Nucleus accumbens (tissue), 56 donors: Measurements from ENCODE around the gene FOXD3.

Experiments
- DNase-seq, 56 donors: peaks; one replicate each; lab custom pipeline; 2025; lab: John Stamatoyannopoulos, UW

The FOXD3 gene

DNA sequence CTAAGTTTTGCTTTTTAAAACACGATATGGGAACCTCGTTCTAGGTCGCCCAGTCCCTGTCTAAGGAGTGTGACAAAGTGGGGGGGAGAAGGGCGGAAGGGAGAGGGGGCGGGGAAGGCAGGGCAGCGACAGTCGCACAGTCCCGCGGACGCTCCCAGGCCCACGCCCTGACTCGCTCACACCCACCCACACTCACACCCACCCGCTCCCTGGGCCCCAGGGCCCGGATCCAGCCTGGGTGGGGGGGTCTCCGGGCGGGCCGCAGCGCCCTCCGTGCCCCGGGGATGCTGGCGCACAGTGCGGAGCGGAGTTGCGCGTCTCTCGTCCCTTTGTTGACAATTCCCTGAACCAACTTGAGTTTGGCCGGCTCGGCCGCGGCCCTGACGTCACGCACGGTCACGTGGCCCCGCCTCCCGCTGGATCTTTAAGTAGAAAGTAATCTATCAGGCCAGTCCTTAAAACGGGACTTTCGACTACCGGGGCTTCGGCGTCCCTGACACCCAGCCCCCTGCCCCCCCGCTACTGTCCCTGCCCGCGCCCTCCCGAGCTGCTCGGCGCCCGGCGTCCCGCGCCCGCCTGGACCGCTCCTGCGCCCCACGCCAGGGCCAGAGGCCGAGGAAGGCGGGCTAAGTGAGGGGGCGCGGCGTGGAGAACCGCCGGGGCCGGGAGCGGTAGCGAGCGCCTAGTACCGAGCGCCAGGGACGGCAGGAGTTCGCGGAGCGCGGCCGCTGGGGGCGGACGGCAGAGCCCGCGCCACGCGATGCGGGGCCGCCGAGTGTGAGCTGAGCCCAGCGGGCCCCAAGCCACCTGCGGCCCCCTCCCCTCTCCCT, at the start of gene FOXD3:
TSS of gene FOXD3 (plus strand) at position 454 of the 830 bp plus-strand sequence. CDS start 492 bp downstream, outside the sequence.
- DNase-seq = peak in 5 of 56 donors; percentile 5 to 59 (median 12)

DNA sequence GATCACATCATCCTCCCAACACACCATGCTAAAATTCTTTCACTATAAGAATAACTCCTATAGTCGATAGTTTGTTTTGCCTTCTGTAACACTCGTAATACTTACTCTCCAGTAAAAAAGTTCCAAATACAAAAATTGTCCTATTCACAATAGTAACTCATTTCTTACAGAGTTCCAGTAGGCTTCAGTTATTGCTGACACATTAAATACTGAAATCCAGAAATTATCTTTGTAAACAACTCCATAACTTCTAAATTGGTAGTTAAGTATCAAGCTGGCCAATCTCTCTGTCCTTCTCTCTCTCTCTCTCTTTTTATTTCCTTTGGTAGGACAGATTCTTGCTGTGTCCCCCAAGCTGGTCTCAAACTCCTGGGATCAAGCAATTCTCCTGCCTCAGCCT, 49.6 kb upstream of the FOXD3 start:
- DNase-seq = no peak

DNA sequence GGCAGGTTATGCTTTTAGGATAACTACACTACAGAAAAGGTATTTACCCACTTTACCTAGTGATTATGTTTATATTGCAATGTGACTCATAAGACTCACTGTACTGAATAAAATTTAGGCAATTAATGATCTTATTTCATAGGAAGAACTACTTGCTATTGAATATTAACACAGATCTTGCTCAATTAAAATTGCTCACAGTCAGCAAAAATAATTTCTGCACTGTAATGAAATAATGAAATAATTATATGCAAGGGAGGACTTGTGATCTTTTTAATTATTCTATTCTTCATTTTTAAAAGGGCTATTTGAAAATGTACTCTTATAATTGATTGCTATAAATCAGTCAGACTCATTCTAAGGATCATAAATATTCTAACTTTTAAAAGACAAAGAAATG, 48.0 kb upstream of the FOXD3 start:
- DNase-seq = no peak

DNA sequence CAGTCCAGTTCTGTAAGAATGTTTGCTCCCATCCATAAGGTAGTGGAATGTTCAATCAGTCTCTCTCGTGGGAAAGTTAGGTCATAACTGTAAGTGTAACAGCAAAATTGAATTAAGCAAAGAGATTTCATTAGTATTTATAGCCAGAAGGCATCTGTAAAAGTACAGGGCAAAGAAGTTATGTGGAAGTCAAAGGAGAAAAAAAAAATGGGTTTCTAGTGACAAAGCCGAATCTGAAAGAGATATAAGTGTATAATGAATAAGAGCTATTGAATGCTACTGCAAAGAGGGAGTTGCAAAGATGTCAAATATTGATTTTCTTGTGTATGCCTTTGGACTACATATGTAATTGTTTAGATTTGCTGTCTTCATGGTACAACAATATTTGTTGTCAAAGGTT, 47.4 kb upstream of the FOXD3 start:
- no peak for DNase-seq

DNA sequence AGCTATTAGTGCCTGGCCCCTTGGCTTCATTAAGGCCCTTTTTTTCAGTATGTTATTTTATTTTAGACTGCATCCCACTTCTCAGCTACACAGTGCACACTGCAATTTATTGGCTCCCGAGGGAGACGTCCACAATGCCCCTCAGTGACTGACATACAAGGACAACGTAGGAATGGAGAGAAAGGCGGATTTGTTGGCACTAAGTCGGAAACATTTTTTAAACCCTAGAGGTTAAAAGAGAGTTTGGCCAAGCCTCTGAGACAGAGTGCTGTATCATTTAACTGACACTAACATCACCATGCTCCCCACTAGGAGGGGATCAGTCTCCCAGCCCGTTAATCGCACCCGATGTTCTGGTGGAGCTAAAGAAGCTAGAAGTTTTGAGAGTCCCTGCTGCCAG, 45.7 kb upstream of the FOXD3 start:
- no peak for DNase-seq

DNA sequence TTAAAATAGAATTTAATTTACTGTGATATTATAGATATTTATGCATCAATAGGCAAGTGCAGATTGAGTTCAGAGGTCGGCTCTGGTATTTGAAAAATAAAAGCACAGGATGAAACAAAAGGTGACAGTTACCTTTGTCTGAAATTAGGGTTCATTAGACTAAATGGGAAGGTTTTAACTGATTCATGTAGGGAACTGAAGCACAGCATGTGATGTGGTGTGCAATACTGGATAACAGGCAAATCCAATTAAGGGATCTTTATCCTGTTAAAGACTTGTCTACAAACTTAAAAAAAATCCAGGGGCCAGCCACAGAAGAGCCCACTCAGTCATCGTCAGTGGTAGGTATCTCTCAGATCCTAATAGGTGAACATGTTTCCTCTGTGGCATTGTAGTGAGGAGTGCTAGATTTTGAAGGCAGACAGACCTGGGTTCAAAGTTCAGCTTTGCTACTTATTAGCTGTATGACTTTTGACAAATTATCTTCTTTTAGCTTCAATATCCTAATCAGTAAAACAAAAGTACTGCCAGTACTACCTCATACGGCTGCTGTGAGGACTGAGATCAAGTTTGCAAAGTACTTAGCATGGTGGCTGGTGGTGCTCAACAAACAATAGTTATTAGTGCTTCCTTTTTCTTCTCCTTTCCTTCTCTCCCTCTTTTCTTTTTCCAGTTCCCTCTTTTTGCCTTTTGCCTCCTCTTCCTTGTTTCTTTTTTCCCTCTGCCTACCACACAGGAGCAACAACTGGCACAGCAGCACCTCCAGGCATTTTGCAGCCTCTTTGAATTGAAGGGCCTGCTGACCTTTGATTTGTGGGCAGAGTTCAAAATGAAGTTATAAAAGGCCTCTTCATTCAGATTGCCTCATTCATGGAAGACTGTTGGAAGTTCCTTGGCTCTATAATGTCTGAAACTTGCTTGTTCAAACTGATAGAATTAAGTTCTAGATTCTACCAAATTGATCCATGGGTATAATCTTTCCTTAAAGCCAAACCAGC, 44.9 kb upstream of the FOXD3 start:
- no peak for DNase-seq

DNA sequence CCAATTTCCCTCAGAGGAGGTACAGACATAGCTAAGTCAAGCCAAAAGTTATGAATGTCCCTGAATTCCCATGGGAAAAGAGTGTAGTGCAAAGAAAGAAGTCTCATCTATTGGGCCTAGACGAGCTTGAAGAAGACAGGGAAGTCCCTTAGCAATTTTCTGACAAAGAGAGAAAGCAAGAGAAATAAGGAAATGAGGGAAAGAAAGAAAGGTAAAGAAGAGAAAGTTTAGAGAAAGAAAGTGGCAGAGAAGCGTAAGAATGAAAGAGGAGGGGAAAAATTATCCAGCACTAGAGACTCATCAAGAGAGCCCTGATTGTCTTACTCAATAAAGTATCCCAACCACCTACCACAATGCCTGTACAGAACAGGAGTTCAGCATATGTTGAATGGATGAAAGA, 40.6 kb upstream of the FOXD3 start:
- no peak for DNase-seq

DNA sequence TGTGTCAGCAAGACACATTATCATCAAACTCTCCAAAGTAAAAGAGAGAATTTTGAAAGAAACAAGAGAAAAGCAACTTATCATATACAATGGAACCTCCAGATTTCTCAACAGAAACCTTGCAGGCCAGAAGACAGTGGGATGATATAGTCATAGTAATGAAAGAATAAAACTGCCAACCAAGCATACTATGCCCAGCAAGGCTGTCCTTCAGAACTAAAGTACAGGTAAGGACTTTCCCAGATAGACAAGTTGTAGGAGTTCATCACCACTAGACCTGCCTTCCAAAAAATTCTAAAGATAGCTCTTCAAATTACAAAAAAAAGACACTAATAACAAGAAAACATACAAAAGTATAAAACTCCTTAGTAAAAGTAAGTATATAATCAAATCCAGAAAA, 33.2 kb upstream of the FOXD3 start:
- DNase-seq = no peak

DNA sequence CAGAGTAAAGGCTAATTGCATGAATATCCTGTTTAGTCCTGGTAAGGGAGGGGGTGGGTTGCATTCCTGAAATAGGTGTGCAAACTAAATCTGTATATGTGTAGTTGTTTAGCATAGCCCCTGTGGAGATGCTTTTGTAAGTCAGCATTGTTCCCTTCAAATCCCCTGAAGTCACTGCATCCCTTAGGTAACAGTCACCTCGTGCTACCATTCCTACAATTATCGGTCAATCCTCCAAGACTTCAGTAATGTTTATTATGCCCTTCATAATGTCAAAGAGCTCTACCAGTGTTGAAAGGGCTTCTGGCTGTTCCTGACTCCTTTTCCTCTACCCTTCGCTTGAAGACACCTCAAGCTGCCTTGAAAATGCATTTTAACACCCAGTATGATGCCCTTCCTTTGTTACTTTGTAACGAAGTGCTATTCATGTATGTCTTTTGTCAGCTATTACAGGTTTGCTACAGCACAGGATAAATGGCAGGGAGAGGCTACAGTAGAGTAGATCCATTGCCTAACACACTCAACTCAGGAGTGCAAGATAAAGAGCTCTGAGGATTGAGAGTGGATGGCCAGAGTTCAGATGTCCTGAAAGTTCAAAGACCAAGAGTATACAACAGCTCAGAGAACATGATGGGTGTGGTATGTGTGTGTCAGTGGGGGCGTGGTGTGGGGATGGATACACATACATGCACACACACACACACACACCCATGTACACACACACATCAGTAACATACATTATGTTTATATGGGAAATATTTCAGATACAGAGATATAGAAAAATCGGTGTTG, 27.4 kb upstream of the FOXD3 start:
- no peak for DNase-seq

DNA sequence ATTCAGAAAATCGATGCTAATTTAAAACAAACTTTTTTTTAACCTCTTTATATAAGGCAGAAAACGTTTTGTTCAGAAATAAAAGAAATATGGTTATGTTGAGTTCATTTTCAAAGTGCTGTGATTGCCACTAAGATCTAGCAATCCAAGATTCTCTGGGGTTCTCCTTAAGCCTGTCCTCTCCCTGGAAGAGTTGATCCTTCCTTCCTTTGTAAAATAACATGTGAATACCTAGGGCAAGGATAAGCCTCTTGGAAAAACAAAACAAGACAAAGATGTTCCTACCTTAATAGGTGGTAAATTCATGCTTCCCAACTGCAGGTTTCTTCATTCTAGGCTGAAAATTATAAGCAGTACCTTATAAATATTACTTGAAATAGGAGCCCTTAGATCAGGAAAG, 18.0 kb upstream of the FOXD3 start:
- no peak for DNase-seq

DNA sequence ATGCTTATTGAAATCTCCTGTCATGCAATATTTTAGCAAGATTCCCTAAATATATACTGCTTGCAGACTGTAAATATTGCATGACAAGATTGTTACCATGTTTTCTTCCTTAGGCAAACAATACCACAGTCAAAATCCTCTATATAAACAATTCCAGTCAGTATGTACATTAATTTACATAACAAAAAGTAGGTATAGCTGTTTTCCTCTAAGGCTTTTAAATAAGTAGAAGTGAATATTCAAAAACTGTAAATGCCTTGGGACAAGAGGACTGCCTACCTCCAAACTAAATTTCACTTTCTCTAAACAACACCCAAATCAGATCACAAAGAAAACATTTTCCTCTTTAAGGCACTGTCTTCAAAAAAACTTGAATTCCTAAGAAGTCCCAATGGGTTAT, 17.3 kb upstream of the FOXD3 start:
- DNase-seq = no peak

DNA sequence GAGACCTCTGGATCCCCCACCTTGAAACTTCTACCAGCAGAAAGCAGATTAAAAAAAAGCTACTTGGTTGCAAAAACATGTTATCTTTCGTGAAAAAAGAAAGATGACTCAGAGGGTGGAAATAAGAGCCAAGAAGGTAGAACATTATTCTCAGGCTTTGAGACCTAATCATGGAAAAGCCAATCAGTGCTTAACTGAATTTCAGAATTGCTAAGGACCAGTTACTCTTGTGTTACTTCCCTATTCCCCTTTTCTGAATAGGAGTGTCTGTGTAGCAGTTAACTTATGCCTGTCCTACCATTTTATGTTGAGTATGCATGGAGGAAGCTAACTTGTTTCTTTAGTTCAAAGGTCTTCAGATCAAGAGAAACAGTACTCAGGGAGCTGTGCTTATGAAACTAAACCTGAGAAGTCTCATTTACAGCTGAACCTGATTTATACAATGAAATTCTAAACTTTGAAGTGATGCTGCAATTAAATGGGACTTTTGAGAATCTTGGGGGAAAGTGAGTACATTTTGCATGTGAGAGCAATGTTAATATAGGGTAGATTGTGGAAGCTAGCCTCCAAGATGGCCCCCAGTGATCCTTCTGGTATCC, 15.1 kb upstream of the FOXD3 start:
- DNase-seq = no peak

DNA sequence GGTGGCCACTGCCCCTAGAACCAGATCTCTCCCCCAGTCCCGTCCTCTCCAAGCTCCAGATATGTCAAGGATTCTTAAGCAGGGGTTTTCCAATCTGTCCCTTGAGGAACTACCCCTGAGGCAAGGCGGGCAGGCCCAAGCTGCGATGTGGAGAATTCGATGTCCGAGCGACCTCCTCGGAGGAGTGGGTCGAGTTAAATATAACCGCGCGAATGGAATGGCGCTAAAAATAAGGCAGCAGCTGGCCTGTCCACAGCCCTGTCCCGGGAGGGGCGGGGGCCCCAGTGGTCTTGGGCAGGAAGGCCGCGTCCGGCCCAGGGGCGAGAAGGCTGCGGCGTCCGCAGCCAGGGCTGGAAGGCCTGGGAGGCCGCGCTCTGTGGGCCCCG, 5.8 kb upstream of the FOXD3 start:
- no peak for DNase-seq

DNA sequence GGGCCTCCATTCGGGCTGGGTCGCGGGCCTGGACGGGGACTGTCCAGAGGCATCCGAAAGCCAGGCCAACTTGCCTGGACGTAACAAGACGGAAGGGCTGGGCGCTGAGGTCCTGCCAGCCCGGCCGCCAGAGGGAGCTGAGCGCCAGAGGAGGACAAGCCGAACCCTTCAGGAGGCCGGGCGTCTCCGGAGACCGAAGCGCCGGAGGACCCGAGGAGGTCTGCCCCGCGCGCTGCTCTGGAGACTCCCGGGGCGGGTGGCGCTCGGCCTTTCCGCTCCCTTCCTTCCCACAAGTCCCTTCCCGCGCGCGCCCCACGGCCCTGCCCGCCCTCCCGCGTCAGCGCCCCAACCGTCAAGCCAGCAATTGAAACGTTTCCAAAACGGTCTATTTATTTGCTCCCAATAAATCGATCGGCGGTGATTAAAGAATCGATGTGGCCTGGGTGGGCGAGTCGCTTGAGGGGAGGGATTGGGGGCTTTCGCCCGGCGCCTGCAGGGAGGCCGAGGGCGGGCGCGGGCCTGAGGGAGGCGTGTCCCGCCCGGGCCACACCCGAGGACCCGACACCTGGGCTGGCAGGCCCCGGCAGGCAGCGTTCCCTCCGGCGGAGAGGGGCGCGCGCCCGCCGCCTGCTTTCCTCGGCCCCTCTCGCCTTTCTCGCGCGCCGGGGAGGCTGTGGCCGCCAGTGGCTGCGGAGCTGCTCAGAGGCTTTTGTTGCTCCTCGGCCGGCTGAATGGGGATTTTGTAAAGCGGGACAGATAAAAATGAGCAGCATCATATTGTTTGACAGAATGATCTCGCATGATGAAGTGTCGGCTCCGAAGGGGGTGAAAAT, 5.2 kb upstream of the FOXD3 start:
- DNase-seq = peak in 1 of 56 donors; percentile 11

DNA sequence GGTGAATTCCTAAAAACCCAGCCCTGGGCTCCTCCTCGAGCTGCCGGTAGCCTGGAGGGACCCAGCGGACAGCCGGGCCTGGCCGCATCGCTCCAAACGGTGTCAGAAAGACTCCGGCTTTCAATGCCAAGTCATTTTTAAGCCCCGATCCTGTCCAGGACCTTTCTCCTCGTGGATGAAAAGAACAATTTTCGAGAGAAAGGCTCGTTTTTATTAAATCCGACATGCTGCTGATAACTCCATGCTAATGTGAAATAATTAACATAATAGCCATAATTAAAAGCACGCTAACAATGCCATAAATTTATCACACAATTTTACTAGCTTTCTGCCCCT, 4.6 kb upstream of the FOXD3 start:
- no peak for DNase-seq

DNA sequence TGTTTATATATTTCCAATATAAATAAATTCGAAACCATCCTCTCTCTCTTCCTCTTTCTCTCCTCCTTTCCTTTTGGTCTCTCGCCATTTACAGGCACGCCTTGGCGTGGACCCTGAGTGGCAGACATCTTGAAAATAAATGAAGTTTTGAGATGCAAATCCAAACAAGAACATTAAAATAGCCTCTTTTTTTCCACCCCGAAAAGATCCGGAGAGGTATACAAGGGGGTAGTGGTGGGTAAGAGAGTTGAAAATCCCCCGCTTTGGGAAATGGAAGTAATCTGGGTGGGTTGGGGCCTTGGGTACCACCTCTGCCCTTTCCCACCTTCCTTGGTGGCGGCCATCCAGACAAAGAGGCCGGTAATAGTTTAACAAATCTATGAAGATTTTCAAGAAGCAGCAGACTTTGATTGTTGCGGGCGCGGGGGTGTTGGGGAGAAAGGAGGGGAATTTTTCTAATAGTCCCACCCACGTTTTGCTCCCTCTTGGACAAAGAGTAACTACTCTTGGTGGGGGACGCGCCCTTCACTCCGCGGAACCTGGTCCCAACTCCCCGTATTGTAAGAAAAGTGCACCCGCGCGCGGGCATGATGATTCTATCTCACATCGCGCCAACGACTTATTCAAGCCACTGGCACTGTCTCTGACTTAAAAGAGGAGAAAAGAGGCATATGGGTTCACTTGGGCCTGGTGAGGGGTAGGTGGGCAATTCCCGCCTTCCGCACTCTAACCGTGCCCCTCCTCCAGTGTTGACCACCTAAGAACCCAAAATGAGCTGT, 4.0 kb upstream of the FOXD3 start:
- no peak for DNase-seq

DNA sequence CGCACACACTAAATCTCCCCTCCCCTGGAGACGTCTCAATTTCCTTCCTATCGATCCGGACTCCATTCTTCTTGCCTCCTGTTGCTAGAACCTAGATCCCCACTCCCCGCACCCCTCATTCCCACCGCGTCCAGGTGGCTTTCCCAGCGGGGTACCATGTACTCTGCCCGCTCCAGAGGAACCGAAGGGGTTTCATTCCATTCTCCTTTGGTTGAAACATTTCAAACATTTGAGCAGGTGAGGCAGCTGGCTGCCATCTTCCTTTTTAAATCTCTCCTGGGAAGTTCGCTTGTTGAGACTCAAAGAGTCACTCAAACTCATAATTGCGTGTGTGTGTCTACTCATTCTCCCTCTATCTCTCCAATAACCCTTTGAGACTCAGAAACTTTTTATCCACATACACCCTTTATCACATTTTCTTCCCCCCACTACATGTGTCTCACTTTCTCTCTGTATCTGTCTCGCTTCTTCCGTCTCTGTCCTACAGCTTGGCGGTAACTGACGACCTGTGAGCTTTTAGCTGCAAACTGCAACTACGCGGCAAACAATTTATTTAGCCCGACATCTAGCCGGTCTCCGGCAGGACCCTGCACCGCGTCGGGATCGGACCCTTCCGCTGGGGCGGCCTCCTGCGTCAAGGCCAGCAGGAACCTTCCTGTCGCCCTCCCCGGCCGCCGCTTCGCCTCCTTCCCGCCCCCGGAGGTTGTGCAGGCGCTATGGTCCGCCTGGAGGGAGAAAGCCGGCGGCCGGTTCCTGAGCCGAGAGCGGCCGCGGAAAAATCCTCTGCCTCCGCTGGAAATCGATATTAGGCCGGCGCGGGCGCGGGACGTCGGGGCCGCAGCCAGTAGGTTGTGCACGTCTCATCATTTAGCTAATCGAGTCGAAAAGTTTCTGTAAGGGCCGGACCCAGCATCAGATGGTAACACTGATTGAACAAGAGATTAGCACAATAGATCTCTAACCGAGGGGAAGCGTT, 3.0 kb upstream of the FOXD3 start:
- DNase-seq = no peak
